GM19463 (cell line): Measurements from ENCODE around the gene YJEFN3.

Source experiments
- ATAC-seq: cut with Tn5 transposase; IDR thresholded peaks from one replicate; pipeline ENCODE4 v1.9.1; 2021; ENCODE audit warnings: mild to moderate bottlenecking, moderate library complexity; ENCODE audit not compliant: unreplicated experiment

YJEFN3 gene

GRCh38 chr19:19528721-19529490 lies at the start of gene YJEFN3:
TSS of gene YJEFN3 (plus strand) at chr19:19528911. CDS start at chr19:19528933, 22 bp downstream.
- no peak for ATAC-seq

- ATAC-seq = no peak
Observed at GRCh38 chr19:19480688-19481087, 48.0 kb upstream of the YJEFN3 start.

- no peak for ATAC-seq
Observed at GRCh38 chr19:19482809-19483596, 45.7 kb upstream of the YJEFN3 start.

GRCh38 chr19:19485161-19485997 lies 43.3 kb upstream of the YJEFN3 start:
- no peak for ATAC-seq

GRCh38 chr19:19485998-19486290 lies 42.8 kb upstream of the YJEFN3 start:
- no peak for ATAC-seq

- ATAC-seq = no peak
Observed at GRCh38 chr19:19486343-19487076, 42.2 kb upstream of the YJEFN3 start.

- no peak for ATAC-seq
Observed at GRCh38 chr19:19487077-19487949, 41.4 kb upstream of the YJEFN3 start.

- no peak for ATAC-seq
Observed at GRCh38 chr19:19487950-19488874, 40.5 kb upstream of the YJEFN3 start.

- ATAC-seq = peak; percentile 68
Observed at GRCh38 chr19:19488875-19489690, 39.6 kb upstream of the YJEFN3 start.

GRCh38 chr19:19489804-19490204 lies 38.9 kb upstream of the YJEFN3 start:
- ATAC-seq = no peak

- ATAC-seq = no peak
Observed at GRCh38 chr19:19490214-19490968, 38.3 kb upstream of the YJEFN3 start.

- no peak for ATAC-seq
Observed at GRCh38 chr19:19491321-19492025, 37.2 kb upstream of the YJEFN3 start.

- no peak for ATAC-seq
Observed at GRCh38 chr19:19492026-19492610, 36.6 kb upstream of the YJEFN3 start.

- no peak for ATAC-seq
Observed at GRCh38 chr19:19493841-19494546, 34.7 kb upstream of the YJEFN3 start.
